Tibial nerve (tissue), 4 donors: ENCODE measurements around the gene NAP1L4.

Experiments used
- CTCF ChIP-seq, 5 experiments: fragments of 200-600 bp in 3 of 5; fragments of 450-650 bp in 2 of 5; sonication (generic) in 3 of 5; IDR thresholded peaks; one replicate each; pipeline ENCODE4 v1.5.1; 2016 to 2019; ENCODE audit warnings: antibody characterized with exemption in 5 of 5, mild to moderate bottlenecking in 3 of 5, moderate library complexity in 2 of 5
- EP300 ChIP-seq, 2 donors: sonication (generic); formaldehyde crosslinking; IDR thresholded peaks; one replicate each; pipeline ENCODE4 v1.6.1; 2017; ENCODE audit warnings: antibody characterized with exemption in 2 of 2, mild to moderate bottlenecking in 1 of 2
- POLR2A ChIP-seq, 2 donors: fragments of 450-650 bp; IDR thresholded peaks; one replicate each; pipeline ENCODE4 v1.6.1; 2017; ENCODE audit warnings: antibody characterized with exemption in 2 of 2, mild to moderate bottlenecking in 2 of 2, moderate library complexity in 2 of 2

GRCh38 chr11:2942447-2942846, 49.7 kb downstream of the NAP1L4 start:
- TF ChIP-seq CTCF (IDR thresholded peaks at IDR 0.05), result no peak
- TF ChIP-seq POLR2A (IDR thresholded peaks at IDR 0.05), result no peak
- TF ChIP-seq EP300 (IDR thresholded peaks at IDR 0.05), result no peak
